ENCODE measurements around the gene ARAP2.

GRCh38 chr4:36088542-36088941, 155.8 kb downstream of the ARAP2 start:
- TF ChIP-seq CTCF (IDR thresholded peaks at IDR 0.05) (no peak), POLR2A (IDR thresholded peaks at IDR 0.05; ENCODE audit: low read depth) (no peak), POLR2AphosphoS5 (IDR thresholded peaks at IDR 0.05) (no peak), EP300 (IDR thresholded peaks at IDR 0.05) (no peak)
